H1 (cell line): Measurements from ENCODE around the gene GPR85.

Source experiments
- EP300 ChIP-seq, 2 experiments: IDR thresholded peaks; 1 replicate in 1 of 2; 2 replicates in 1 of 2; pipeline ENCODE4 v1.6.1; 2011 to 2012; ENCODE audit warnings: low read depth in 2 of 2, low read length in 2 of 2, mild to moderate bottlenecking in 2 of 2, borderline replicate concordance in 1 of 2, inconsistent platforms in 1 of 2, moderate library complexity in 1 of 2
- GABPA ChIP-seq: IDR thresholded peaks from 2 replicates; pipeline ENCODE4 v1.6.1; 2011; ENCODE audit warnings: mild to moderate bottlenecking, low read length, moderate library complexity, borderline replicate concordance; ENCODE audit not compliant: insufficient read depth
- POLR2A ChIP-seq, 2 experiments: IDR thresholded peaks; 1 replicate in 1 of 2; 2 replicates in 1 of 2; pipeline ENCODE4 v1.6.1; 2011; ENCODE audit warnings: low read depth in 2 of 2, low read length in 2 of 2, mild to moderate bottlenecking in 2 of 2; ENCODE audit errors: control extremely low read depth in 1 of 2
- POLR2AphosphoS5 ChIP-seq: IDR thresholded peaks from 2 replicates; pipeline ENCODE4 v1.6.1; 2011; ENCODE audit warnings: low read depth, low read length
- RAD21 ChIP-seq, 2 experiments: IDR thresholded peaks in 1 of 2; conservative IDR thresholded peaks in 1 of 2; 2 replicates each; pipeline ENCODE4 v1.6.1; 2011; ENCODE audit warnings: low read depth in 2 of 2, low read length in 2 of 2, improper control_type of control experiment in 1 of 2, inconsistent platforms in 1 of 2, mild to moderate bottlenecking in 1 of 2, moderate library complexity in 1 of 2
- RFX5 ChIP-seq: IDR thresholded peaks from 2 replicates; pipeline ENCODE4 v1.6.1; 2011; ENCODE audit warnings: low read depth, low read length, improper control_type of control experiment, borderline replicate concordance
- RXRA ChIP-seq: IDR thresholded peaks from 2 replicates; pipeline ENCODE4 v1.6.1; 2011; ENCODE audit warnings: low read depth, mild to moderate bottlenecking, low read length, moderate library complexity; ENCODE audit not compliant: insufficient read depth
- SIX5 ChIP-seq: IDR thresholded peaks from 2 replicates; pipeline ENCODE4 v1.6.1; 2011; ENCODE audit warnings: mild to moderate bottlenecking, low read depth, low read length
- SP2 ChIP-seq: IDR thresholded peaks from 2 replicates; pipeline ENCODE4 v1.6.1; 2012; ENCODE audit warnings: mild to moderate bottlenecking, low read length, inconsistent platforms
- YY1 ChIP-seq: IDR thresholded peaks from 2 replicates; pipeline ENCODE4 v1.6.1; 2011; ENCODE audit warnings: low read depth, mild to moderate bottlenecking, low read length
- TF ChIP-seq, protein P1 (sequence below): IDR thresholded peaks from 2 replicates; pipeline ENCODE4 v1.6.1; 2012; ENCODE audit warnings: inconsistent platforms
- TF ChIP-seq, protein P2 (sequence below): IDR thresholded peaks from 2 replicates; pipeline ENCODE4 v1.6.1; 2011; ENCODE audit warnings: low read depth, mild to moderate bottlenecking, low read length; ENCODE audit not compliant: insufficient read depth
- TF ChIP-seq, protein P3 (sequence below), 3 experiments: IDR thresholded peaks; 1 replicate in 2 of 3; 2 replicates in 1 of 3; pipeline versions ENCODE4 v1.5.1 to v1.6.1; 2011; ENCODE audit warnings: low read length in 3 of 3, mild to moderate bottlenecking in 3 of 3, inconsistent platforms in 2 of 3, low read depth in 1 of 3, moderate library complexity in 1 of 3; ENCODE audit not compliant: insufficient read depth in 1 of 3; ENCODE audit errors: control extremely low read depth in 1 of 3

DNA sequence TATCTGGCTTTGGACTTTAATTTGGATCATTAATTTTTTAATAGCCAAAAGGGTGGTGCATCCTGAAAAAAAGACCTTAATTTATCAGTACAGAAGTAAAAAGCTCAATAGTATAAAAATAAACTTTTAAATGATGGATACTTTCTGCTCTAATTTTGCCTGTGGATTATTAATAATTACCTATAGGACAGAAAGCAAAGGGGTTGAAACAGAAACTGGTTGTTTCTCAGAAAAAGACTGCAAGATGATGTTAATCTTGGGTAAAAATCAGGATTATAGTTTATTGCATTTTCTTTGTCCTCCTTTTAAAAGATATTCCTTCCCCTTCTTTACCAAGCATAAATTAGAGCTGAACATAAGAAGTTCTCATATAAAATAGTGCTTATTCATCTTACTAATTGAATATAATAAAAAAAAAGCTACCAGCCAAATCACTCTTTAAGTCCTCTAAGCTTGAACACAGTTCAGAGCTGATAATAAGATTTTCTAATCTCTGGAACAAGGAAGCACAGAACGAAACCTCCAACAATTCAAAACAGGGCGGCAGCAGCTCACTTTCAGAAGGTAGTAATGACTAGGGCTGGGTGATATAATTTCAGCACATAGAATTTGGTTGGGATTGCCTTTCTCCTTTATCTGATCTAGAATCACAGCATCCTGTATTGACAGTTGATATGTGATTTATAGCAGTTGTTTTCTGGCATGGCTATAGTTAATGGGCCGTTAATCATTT, 8.1 kb upstream of the GPR85 start:
- no peak for TF ChIP-seq POLR2AphosphoS5
- TF ChIP-seq RAD21 (IDR thresholded peaks at IDR 0.05 in 1 of 2, conservative IDR thresholded peaks at IDR 0.05 in 1 of 2; ENCODE audit: low read depth in 2 of 2, low read length in 2 of 2) = no peak
- TF ChIP-seq, protein P1, sequence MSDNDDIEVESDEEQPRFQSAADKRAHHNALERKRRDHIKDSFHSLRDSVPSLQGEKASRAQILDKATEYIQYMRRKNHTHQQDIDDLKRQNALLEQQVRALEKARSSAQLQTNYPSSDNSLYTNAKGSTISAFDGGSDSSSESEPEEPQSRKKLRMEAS = no peak
- TF ChIP-seq, protein P2, sequence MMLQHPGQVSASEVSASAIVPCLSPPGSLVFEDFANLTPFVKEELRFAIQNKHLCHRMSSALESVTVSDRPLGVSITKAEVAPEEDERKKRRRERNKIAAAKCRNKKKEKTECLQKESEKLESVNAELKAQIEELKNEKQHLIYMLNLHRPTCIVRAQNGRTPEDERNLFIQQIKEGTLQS = no peak
- TF ChIP-seq POLR2A (IDR thresholded peaks at IDR 0.05; ENCODE audit: control extremely low read depth in 1 of 2, low read depth in 2 of 2, low read length in 2 of 2) = no peak
- TF ChIP-seq, protein P3, sequence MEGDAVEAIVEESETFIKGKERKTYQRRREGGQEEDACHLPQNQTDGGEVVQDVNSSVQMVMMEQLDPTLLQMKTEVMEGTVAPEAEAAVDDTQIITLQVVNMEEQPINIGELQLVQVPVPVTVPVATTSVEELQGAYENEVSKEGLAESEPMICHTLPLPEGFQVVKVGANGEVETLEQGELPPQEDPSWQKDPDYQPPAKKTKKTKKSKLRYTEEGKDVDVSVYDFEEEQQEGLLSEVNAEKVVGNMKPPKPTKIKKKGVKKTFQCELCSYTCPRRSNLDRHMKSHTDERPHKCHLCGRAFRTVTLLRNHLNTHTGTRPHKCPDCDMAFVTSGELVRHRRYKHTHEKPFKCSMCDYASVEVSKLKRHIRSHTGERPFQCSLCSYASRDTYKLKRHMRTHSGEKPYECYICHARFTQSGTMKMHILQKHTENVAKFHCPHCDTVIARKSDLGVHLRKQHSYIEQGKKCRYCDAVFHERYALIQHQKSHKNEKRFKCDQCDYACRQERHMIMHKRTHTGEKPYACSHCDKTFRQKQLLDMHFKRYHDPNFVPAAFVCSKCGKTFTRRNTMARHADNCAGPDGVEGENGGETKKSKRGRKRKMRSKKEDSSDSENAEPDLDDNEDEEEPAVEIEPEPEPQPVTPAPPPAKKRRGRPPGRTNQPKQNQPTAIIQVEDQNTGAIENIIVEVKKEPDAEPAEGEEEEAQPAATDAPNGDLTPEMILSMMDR (IDR thresholded peaks at IDR 0.05; ENCODE audit: control extremely low read depth in 1 of 3, insufficient read depth in 1 of 3, low read depth in 1 of 3, low read length in 3 of 3) = no peak
- no peak for TF ChIP-seq YY1
- TF ChIP-seq RXRA = no peak
- TF ChIP-seq SP2 = no peak
- TF ChIP-seq EP300 (IDR thresholded peaks at IDR 0.05; ENCODE audit: borderline replicate concordance in 1 of 2, low read depth in 2 of 2, low read length in 2 of 2) = no peak
- TF ChIP-seq SIX5 = no peak
- TF ChIP-seq RFX5 = no peak
- no peak for TF ChIP-seq GABPA
